Smooth muscle cell (in vitro differentiated cells): ENCODE data around the gene UCHL3. TPM values are rescaled to one million over a fixed set of nuclear protein-coding genes. Genes with fewer than 3 reads are reported as not detected.

Source experiments
- DNase-seq: peaks from one replicate; lab custom pipeline; 2025; ENCODE audit not compliant: unreplicated experiment; lab: John Stamatoyannopoulos, UW
- H2AFZ ChIP-seq: fragments of 200-600 bp; sonication (generic); 2 replicates; pipeline ENCODE4 v1.6.0; 2016; ENCODE audit warnings: antibody characterized with exemption, low read depth, mild to moderate bottlenecking
- H3F3A ChIP-seq: fragments of 200-600 bp; sonication (generic); 2 replicates; pipeline ENCODE4 v1.6.0; 2017; ENCODE audit warnings: antibody characterized with exemption, low read depth
- H3K27ac ChIP-seq: fragments of 200-600 bp; sonication (generic); 2 replicates; pipeline ENCODE4 v1.5.1; 2016; ENCODE audit warnings: low read depth, mild to moderate bottlenecking
- H3K27me3 ChIP-seq: fragments of 200-600 bp; sonication (generic); 2 replicates; pipeline ENCODE4 v1.6.1; 2016; ENCODE audit warnings: low read depth, mild to moderate bottlenecking
- H3K36me3 ChIP-seq: fragments of 200-600 bp; sonication (generic); 2 replicates; pipeline ENCODE4 v1.5.1; 2016; ENCODE audit warnings: low read depth
- H3K4me1 ChIP-seq: fragments of 200-600 bp; sonication (generic); 2 replicates; pipeline ENCODE4 v1.5.1; 2016; ENCODE audit warnings: low read depth
- H3K4me2 ChIP-seq: fragments of 200-600 bp; sonication (generic); 2 replicates; pipeline ENCODE4 v1.6.0; 2016; ENCODE audit warnings: mild to moderate bottlenecking
- H3K4me3 ChIP-seq: fragments of 200-600 bp; sonication (generic); 2 replicates; pipeline ENCODE4 v1.5.1; 2016; ENCODE audit warnings: mild to moderate bottlenecking
- H3K79me2 ChIP-seq: fragments of 200-600 bp; sonication (generic); 2 replicates; pipeline ENCODE4 v1.6.0; 2016; ENCODE audit warnings: low read depth, mild to moderate bottlenecking
- H3K9ac ChIP-seq: fragments of 200-600 bp; sonication (generic); 2 replicates; pipeline ENCODE4 v1.6.0; 2016; ENCODE audit warnings: low read depth
- H3K9me3 ChIP-seq: fragments of 200-600 bp; sonication (generic); replicated peaks from 2 replicates; pipeline ENCODE4 v1.5.1; 2016; ENCODE audit warnings: low read depth
- H4K20me1 ChIP-seq: fragments of 200-600 bp; sonication (generic); 2 replicates; pipeline ENCODE4 v1.6.0; 2016; ENCODE audit warnings: low read depth
- CTCF ChIP-seq: fragments of 200-600 bp; sonication (generic); IDR thresholded peaks from 2 replicates; pipeline ENCODE4 v1.5.1; 2017; ENCODE audit warnings: borderline replicate concordance, mild to moderate bottlenecking, antibody characterized with exemption; ENCODE audit not compliant: insufficient read depth, poor library complexity, severe bottlenecking
- WGBS: methylation state at CpG from one replicate; pipeline ENCODE4 v1.1.7; 2016; ENCODE audit warnings: low lambda C conversion rate; 5-methylcytosine and 5-hydroxymethylcytosine counted together
- polyA plus RNA-seq: library from polyadenylated mRNA; unstranded; fragments of >200 nt; fragmentation: Nextera tagmentation; extraction: Ambion mirVana; gene quantifications from 2 replicates; pipeline ENCODE4 v1.2.1, GENCODE V29; 2016
- total RNA-seq: library from RNA; depleted of rRNA; stranded (reverse); fragments of >200 nt; gene quantifications from 2 replicates; pipeline ENCODE4 v1.2.3, GENCODE V29; 2014

UCHL3 gene
- total and polyA plus RNA-seq, 2 experiments from 2014 or later = 47.3 to 50.9 TPM

GRCh38 chr13:75558145-75558840 lies 8.7 kb downstream of the UCHL3 start:
- H3K36me3 ChIP-seq = no peaks in the 10 kb centered on the region
- no peak overlapping the region for H3K4me3 ChIP-seq
- H3K9ac ChIP-seq = no peak overlapping the region
- H3K4me1 ChIP-seq = no peaks in the 10 kb centered on the region
- H3K27ac ChIP-seq = no peak overlapping the region
- DNase-seq = no peak
- peaks cover 18% of the 10 kb centered on the region for H3K79me2 ChIP-seq
- 86% methylated on average over 2 of the region's 2 CpGs for WGBS
- no peaks in the 10 kb centered on the region for H3K27me3 ChIP-seq
- no peaks in the 10 kb centered on the region for H4K20me1 ChIP-seq
- no peak for TF ChIP-seq CTCF
- H3K4me2 ChIP-seq = no peak overlapping the region
- no peak overlapping the region for H2AFZ ChIP-seq
- no peaks in the 10 kb centered on the region for H3F3A ChIP-seq
- no peaks in the 10 kb centered on the region for H3K9me3 ChIP-seq

- Histone ChIP-seq H3K36me3 (no peaks in the 10 kb centered on the region), H3K9ac (no peak overlapping the region), H3K9me3 (no peaks in the 10 kb centered on the region), H3F3A (no peaks in the 10 kb centered on the region), H3K4me3 (no peak overlapping the region), H3K79me2 (peaks cover 5% of the 10 kb centered on the region), H3K4me2 (no peak overlapping the region), H3K4me1 (no peaks in the 10 kb centered on the region), H2AFZ (no peak overlapping the region), H3K27me3 (no peaks in the 10 kb centered on the region), H4K20me1 (no peaks in the 10 kb centered on the region), H3K27ac (no peak overlapping the region)
- DNase-seq = no peak
- TF ChIP-seq CTCF = peak; percentile 54
Measured at GRCh38 chr13:75566658-75567057, 17.1 kb downstream of the UCHL3 start.

GRCh38 chr13:75569576-75569975 lies 20.0 kb downstream of the UCHL3 start:
- no peak for DNase-seq
- no peak overlapping the region for H3K4me3 ChIP-seq
- H3K4me2 ChIP-seq = peak overlapping the region; percentile 63
- H3K9me3 ChIP-seq = no peaks in the 10 kb centered on the region
- no peaks in the 10 kb centered on the region for H3F3A ChIP-seq
- H3K79me2 ChIP-seq = peaks cover 5% of the 10 kb centered on the region
- H3K4me1 ChIP-seq = no peaks in the 10 kb centered on the region
- H3K9ac ChIP-seq = no peak overlapping the region
- peak overlapping the region; percentile 46 for H2AFZ ChIP-seq
- peaks cover 7% of the 10 kb centered on the region for H3K36me3 ChIP-seq
- peak overlapping the region; percentile 55 for H3K27ac ChIP-seq
- H3K27me3 ChIP-seq = no peaks in the 10 kb centered on the region
- 14% methylated on average over 1 of the region's 1 CpG for WGBS
- no peaks in the 10 kb centered on the region for H4K20me1 ChIP-seq
- no peak for TF ChIP-seq CTCF

GRCh38 chr13:75579529-75579928 lies 29.9 kb downstream of the UCHL3 start:
- 82% methylated on average over 3 of the region's 3 CpGs for WGBS
- Histone ChIP-seq H3F3A (no peaks in the 10 kb centered on the region), H3K9me3 (no peaks in the 10 kb centered on the region), H3K36me3 (peaks cover 10% of the 10 kb centered on the region), H3K27ac (no peak overlapping the region), H3K9ac (no peak overlapping the region), H4K20me1 (no peaks in the 10 kb centered on the region), H3K4me2 (no peak overlapping the region), H2AFZ (no peak overlapping the region), H3K4me1 (no peaks in the 10 kb centered on the region), H3K27me3 (no peaks in the 10 kb centered on the region), H3K4me3 (no peak overlapping the region), H3K79me2 (no peaks in the 10 kb centered on the region)
- TF ChIP-seq CTCF = no peak
- no peak for DNase-seq
